NCI-H748 (cell line): ENCODE results near the gene DLG2.
"Not testable (repeated sequence)": the region's sequence is repeated elsewhere in the genome, so short reads cannot be mapped to it uniquely, and the experiment has no call there.

Experiments
- DNase-seq: peaks from one replicate; lab custom pipeline; 2025; ENCODE audit not compliant: unreplicated experiment; lab: John Stamatoyannopoulos, UW

DLG2 gene

DNA sequence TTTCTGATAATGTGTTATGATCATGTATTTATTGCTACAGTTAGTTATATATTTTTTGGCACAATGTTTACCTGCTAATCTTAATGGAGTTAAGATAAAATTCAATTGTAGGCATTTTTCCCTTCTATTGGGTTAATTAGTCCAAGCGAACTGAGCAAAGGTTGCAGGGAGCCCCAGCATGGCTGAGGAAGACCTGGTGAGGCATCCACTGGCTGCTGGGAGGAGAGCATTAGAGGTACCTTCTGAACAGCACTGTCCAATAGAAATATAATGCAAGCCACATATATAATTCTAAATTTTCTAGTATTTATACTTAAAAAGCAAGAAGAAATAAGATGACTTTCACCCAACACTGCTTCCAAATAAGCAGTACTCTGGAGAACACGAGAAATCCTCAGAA is 19.9 kb upstream of the DLG2 start:
- no peak for DNase-seq

DNA sequence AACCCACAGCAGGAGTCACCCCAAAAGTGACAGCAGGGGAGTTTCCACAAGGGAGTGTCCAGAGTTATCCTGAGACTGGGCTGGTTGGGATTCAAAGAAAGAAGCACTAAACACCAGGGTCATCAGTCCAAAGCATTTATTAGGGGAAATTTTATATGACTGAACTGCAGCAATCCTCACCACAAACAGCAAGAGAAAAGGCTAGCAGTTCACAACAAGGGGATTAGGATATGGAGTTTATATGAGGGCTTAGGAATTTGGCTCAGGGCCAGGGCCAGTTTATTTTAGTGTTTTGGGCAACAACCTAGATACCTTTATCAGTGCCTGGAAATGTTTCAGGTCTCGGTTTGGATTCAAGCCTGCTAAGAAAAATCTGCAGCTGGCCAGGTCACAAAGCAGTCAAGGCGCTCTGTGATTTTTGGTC is 16.1 kb upstream of the DLG2 start:
- no peak for DNase-seq

GRCh38 chr11:85634747-85635146 is 7.6 kb upstream of the DLG2 start:
- DNase-seq, result no peak

DNA sequence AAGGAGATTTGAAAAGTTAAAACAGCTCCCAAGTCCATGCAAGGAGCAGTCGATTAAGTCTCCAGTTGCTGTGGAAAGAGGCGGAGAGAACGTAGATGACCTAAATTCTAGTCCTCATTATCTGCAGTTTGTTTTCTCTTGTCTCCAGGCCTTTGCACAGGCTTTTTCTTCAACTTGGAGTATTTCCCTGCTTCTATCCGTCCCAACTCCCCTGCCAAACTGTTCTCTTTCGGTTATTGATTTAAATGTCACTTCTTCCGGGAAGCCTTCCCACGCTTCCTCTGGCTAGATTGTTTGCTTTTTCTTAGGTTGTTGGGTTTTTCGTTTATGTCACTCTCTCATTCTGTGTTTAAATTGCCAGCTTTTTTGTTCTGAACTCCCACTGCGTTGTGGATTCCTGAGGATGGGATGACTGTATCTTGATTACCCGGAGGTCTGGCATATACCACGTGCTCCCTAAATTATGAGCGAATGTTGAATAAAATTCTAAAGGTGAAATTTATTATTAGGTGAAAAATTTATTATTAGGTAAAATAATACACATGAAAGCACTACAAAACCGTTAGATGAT is 1.7 kb upstream of the DLG2 start:
- DNase-seq, result peak; percentile 40

DNA sequence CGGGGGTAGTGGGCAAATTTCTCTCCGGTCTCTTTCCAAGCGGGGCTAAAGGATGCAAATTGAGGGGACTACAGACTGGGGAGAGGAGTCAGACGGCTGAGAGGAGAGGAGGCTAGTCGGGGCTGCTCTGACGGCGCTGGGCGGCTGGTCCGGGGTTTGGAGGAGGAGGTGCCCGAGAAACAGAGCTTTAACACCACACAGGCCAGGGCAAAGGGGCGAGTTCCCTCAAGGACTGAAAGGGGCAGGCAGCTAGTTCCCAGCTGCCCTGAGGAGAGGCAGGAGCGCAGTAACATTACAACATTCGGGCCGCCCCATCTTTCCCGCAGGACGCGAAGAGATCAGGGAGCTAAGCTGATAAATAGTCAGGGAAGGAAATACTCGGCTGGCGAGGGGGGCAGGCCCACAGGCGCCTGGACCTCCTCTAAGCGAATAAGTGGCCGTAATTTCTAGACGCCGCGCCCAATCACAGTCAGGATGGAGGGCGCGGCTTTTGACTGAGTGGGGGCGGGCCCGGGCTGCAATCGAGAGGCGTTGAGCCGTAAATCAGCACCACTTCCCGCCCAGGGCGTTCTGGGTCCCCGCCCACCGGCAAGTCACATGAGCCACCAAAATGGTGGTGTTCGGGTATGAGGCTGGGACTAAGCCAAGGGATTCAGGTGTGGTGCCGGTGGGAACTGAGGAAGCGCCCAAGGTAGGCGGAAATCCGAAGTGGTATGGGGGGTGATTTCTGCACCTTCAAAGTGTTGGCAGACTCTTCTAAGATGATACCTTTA is 1.0 kb upstream of the DLG2 start, which contains the start of gene TMEM126B:
Gene TMEM126B (plus strand): TSS at position 596 of the 773 bp plus-strand sequence. CDS start 15 bp downstream, at position 611.
- peak; percentile 96 for DNase-seq

DNA sequence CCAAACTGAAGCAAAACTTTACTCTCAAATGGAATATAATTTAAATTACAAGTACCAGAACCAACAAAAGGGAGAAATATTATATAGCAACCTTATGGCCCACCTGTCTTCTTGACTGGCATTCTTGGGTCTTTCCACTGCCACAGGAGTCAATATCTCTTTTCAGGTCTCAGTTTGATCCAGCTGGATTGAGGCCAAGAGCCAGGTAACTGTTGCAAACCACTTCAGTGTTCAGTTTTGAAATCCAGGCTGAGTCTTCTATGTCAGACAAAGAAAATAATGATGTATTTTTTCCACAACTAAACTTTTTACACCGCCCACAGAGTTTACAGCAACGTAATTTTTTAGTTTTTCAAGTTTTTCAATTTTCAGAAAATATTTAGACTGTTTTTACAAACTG is 648 bp downstream of the DLG2 start:
- DNase-seq, result peak; percentile 2

GRCh38 chr11:85620256-85620655 is 6.9 kb downstream of the DLG2 start:
- DNase-seq, result no peak

DNA sequence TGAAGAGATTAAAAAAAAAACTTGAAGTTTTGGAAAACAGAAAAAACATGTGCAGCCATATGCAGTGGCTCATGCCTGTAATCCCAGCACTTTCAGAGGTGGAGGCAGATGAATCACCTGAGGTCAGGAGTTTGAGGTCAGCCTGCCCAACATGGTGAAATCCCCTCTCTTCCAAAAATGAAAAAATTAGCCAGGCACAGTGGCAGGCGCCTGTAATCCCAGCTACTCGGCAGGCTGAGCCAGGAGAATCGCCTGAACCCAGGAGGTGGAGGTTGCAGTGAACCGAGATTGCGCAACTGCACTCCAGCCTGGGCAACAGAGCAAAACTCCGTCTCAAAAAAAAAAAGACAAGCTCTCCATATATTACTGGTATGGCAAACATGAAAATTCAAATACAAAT is 7.6 kb downstream of the DLG2 start:
- no peak for DNase-seq

- not testable (repeated sequence) for DNase-seq
Observed at GRCh38 chr11:85611643-85612042, 15.5 kb downstream of the DLG2 start.

- DNase-seq, result not testable (repeated sequence)
Observed at GRCh38 chr11:85609286-85609685, 17.9 kb downstream of the DLG2 start.

DNA sequence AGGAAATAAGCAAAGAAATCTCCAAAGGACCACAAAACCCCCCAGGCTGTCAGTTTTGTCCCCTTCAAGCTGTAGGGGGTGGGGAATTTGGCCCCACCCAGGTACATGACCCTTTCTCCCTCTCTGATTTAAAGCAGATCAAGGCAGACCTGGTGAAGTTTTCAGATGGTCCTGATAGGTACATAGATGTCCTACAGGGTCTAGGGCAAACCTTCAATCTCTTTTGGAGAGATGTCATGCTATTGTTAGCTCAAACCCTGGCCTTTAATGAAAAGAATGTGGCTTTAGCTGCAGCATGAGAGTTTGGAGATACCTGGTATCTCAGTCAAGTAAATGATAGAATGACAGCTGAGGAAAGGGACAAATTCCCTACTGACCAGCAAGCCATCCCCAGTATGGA is 18.5 kb downstream of the DLG2 start:
- DNase-seq, result not testable (repeated sequence)

GRCh38 chr11:85606237-85606636 is 20.9 kb downstream of the DLG2 start:
- DNase-seq, result not testable (repeated sequence)

DNA sequence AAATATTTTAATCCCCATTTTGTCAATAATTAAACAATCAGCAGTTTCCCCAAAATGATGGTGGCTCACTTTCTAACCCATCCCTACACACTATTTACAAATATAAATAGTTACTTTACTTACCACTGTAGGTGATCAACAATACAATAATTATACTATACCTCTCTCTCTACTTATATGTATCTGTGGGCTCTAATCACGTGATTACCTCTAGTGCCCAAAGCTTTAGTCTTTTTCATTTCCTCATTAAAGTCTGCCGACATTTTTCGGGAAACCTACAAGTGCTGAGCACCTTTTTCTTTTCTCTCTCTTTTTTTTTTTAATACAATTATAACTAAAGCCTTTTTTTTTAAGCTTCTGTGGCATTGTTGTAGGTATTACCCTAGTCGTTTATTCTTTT is 23.9 kb downstream of the DLG2 start:
- DNase-seq, result no peak

- no peak for DNase-seq
Observed at GRCh38 chr11:85602526-85603213, 24.5 kb downstream of the DLG2 start.

- DNase-seq, result no peak
Observed at GRCh38 chr11:85599083-85599482, 28.1 kb downstream of the DLG2 start.

- no peak for DNase-seq
Observed at GRCh38 chr11:85596886-85597285, 30.3 kb downstream of the DLG2 start.

GRCh38 chr11:85595285-85595884 is 31.8 kb downstream of the DLG2 start:
- DNase-seq, result peak; percentile 41

- peak; percentile 31 for DNase-seq
Observed at GRCh38 chr11:85590848-85591483, 36.2 kb downstream of the DLG2 start.

GRCh38 chr11:85589373-85589772 is 37.8 kb downstream of the DLG2 start:
- no peak for DNase-seq

DNA sequence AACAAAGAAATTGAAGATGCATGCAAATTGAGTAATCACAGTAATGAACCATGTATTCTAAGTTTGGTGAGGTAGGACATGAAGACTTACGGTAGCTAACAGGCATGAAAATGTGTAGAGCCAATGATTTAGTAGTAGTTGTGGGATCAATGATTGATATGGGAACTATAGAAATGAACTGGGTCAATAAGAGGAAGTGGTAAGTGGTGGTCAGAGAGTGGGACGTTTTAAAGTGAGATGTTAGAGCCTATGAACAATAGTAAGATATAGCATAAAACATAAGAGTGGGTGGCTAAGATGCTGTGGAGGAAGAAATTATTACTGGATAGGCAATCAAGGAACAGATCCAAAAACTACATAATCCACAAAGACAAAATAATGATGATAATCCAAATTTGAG is 45.0 kb downstream of the DLG2 start:
- DNase-seq, result no peak

DNA sequence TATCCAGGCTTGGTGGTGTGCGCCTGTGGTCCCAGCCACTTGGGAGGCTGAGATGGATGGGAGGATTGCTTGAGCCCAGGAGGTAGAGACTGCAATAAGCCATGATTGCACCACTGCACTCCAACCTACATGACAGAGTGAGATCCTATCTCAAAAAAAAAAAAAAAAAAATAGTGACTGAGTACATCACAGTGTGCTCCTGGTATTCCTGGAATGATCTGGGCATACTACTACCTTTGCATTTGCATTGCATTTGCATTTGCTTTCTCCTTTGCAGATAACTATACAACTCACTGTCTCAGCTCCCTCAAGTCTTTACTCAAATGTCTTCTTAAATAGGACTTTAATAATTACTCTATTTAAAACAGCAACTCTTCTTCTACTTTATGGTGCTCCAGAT is 51.8 kb downstream of the DLG2 start:
- DNase-seq, result no peak
